H1 (cell line): Measurements from ENCODE around the gene GNG4.

ENCODE experiments used
- CTBP2 ChIP-seq: IDR thresholded peaks from 2 replicates; pipeline ENCODE4 v1.7.0; 2011; ENCODE audit warnings: borderline replicate concordance, mild to moderate bottlenecking, moderate library complexity, mixed read lengths, low read length; ENCODE audit not compliant: insufficient read depth, insufficient read length
- CTCF ChIP-seq, 3 experiments: IDR thresholded peaks; 1 replicate in 2 of 3; 2 replicates in 1 of 3; pipeline versions ENCODE4 v1.5.1 to v1.6.1; 2011; ENCODE audit warnings: low read length in 3 of 3, mild to moderate bottlenecking in 3 of 3, inconsistent platforms in 2 of 3, low read depth in 1 of 3, moderate library complexity in 1 of 3; ENCODE audit not compliant: insufficient read depth in 1 of 3; ENCODE audit errors: control extremely low read depth in 1 of 3
- EZH2 ChIP-seq: fragments of 200-600 bp; sonication (generic); IDR thresholded peaks from 2 replicates; pipeline ENCODE4 v1.7.1; 2012; ENCODE audit warnings: low read depth, mild to moderate bottlenecking, moderate library complexity, low read length, inconsistent platforms; ENCODE audit not compliant: severe bottlenecking
- HDAC2 ChIP-seq, 2 experiments: fragments of 300-600 bp in 1 of 2; sonication (generic) in 1 of 2; IDR thresholded peaks; 2 replicates each; pipeline ENCODE4 v1.6.1; 2011 to 2012; ENCODE audit warnings: low read depth in 2 of 2, low read length in 2 of 2, mild to moderate bottlenecking in 2 of 2, moderate library complexity in 2 of 2, borderline replicate concordance in 1 of 2, inconsistent platforms in 1 of 2
- NANOG ChIP-seq: IDR thresholded peaks from 2 replicates; pipeline ENCODE4 v1.6.1; 2011; ENCODE audit warnings: low read length, low read depth, mild to moderate bottlenecking, inconsistent platforms; ENCODE audit not compliant: insufficient read depth, poor library complexity, severe bottlenecking
- POLR2A ChIP-seq, 2 experiments: IDR thresholded peaks; 1 replicate in 1 of 2; 2 replicates in 1 of 2; pipeline ENCODE4 v1.6.1; 2011; ENCODE audit warnings: low read depth in 2 of 2, low read length in 2 of 2, mild to moderate bottlenecking in 2 of 2; ENCODE audit errors: control extremely low read depth in 1 of 2
- POLR2AphosphoS5 ChIP-seq: IDR thresholded peaks from 2 replicates; pipeline ENCODE4 v1.6.1; 2011; ENCODE audit warnings: low read depth, low read length
- SAP30 ChIP-seq: fragments of 300-600 bp; sonication (generic); IDR thresholded peaks from 2 replicates; pipeline ENCODE4 v1.7.1; 2012; ENCODE audit warnings: low read length, moderate library complexity, mild to moderate bottlenecking, inconsistent platforms; ENCODE audit not compliant: insufficient read depth, insufficient replicate concordance
- SIN3A ChIP-seq, 2 experiments: IDR thresholded peaks in 1 of 2; conservative IDR thresholded peaks in 1 of 2; 2 replicates each; pipeline ENCODE4 v1.6.1; 2011 to 2012; ENCODE audit warnings: low read length in 2 of 2, improper control_type of control experiment in 1 of 2, low read depth in 1 of 2, mild to moderate bottlenecking in 1 of 2
- SP2 ChIP-seq: IDR thresholded peaks from 2 replicates; pipeline ENCODE4 v1.6.1; 2012; ENCODE audit warnings: mild to moderate bottlenecking, low read length, inconsistent platforms
- SUZ12 ChIP-seq: fragments of 200-600 bp; sonication (generic); IDR thresholded peaks from 2 replicates; pipeline ENCODE4 v1.6.1; 2012; ENCODE audit warnings: mild to moderate bottlenecking, inconsistent platforms, low read length, moderate library complexity, mixed read lengths
- TAF1 ChIP-seq: IDR thresholded peaks from 2 replicates; pipeline ENCODE4 v1.6.1; 2011; ENCODE audit warnings: mild to moderate bottlenecking, low read depth, low read length
- TEAD4 ChIP-seq: IDR thresholded peaks from 2 replicates; pipeline ENCODE4 v1.6.1; 2012; ENCODE audit warnings: low read depth, low read length, inconsistent platforms, mixed read lengths
- YY1 ChIP-seq: IDR thresholded peaks from 2 replicates; pipeline ENCODE4 v1.6.1; 2011; ENCODE audit warnings: low read depth, mild to moderate bottlenecking, low read length

- no peak for TF ChIP-seq CTCF (IDR thresholded peaks at IDR 0.05; ENCODE audit: control extremely low read depth in 1 of 3, insufficient read depth in 1 of 3, low read depth in 1 of 3, low read length in 3 of 3)
- TF ChIP-seq NANOG, result no peak
- no peak for TF ChIP-seq HDAC2 (IDR thresholded peaks at IDR 0.05; ENCODE audit: borderline replicate concordance in 1 of 2, low read depth in 2 of 2, low read length in 2 of 2)
- no peak for TF ChIP-seq POLR2AphosphoS5
- TF ChIP-seq SIN3A (conservative IDR thresholded peaks at IDR 0.05 in 1 of 2, IDR thresholded peaks at IDR 0.05 in 1 of 2; ENCODE audit: low read depth in 1 of 2, low read length in 2 of 2), result no peak
- TF ChIP-seq YY1, result no peak
- TF ChIP-seq SAP30, result no peak
- TF ChIP-seq POLR2A (IDR thresholded peaks at IDR 0.05; ENCODE audit: control extremely low read depth in 1 of 2, low read depth in 2 of 2, low read length in 2 of 2), result no peak
- TF ChIP-seq TEAD4, result no peak
- TF ChIP-seq SUZ12, result no peak
- no peak for TF ChIP-seq CTBP2
- no peak for TF ChIP-seq TAF1
- TF ChIP-seq SP2, result no peak
- no peak for TF ChIP-seq EZH2
Measured at GRCh38 chr1:235510823-235511222, 138.8 kb downstream of the GNG4 start.
